GM12878 (cell line): Measurements from ENCODE around the gene IFNE. TPM values are rescaled to one million over a fixed set of nuclear protein-coding genes. Genes with fewer than 3 reads are reported as not detected.

Experiments used
- ATAC-seq: fragments of 200-7000 bp; cut with Tn5 transposase; 3 replicates; pipeline ENCODE4 v1.9.1; 2020; ENCODE audit warnings: mild to moderate bottlenecking, moderate library complexity
- BruUV-seq: library from RNA; stranded (reverse); fragments of 400-500 nt; replicated peaks from 2 replicates; lab custom pipeline; 2021; lab: Mats Ljungman, UMichigan
- CTCF ChIA-PET: fragments of 300-600 bp; sonication (Branson Sonifier 250); formaldehyde crosslinking; extraction: SDS; loops from one replicate; lab custom pipeline; 2021; ENCODE audit warnings: inconsistent platforms; lab: Yijun Ruan, JAX
- POLR2A ChIA-PET: fragments of 350-600 bp; formaldehyde crosslinking; extraction: SDS; loops from one replicate; lab custom pipeline; 2021; ENCODE audit warnings: inconsistent platforms; lab: Charles Lee
- RAD21 ChIA-PET: fragments of 300-600 bp; sonication (Branson Sonifier 250); formaldehyde crosslinking; loops from one replicate; lab custom pipeline; 2023; ENCODE audit warnings: antibody characterized with exemption; ENCODE audit not compliant: unreplicated experiment; lab: Charles Lee
- SMC1A ChIA-PET: fragments of 300-600 bp; sonication (Branson Sonifier 250); formaldehyde crosslinking; loops from one replicate; lab custom pipeline; 2023; ENCODE audit not compliant: unreplicated experiment, uncharacterized antibody; lab: Charles Lee
- DNase-seq: peaks from one replicate; pipeline ENCODE4 v3.0.0-alpha.2; 2011; ENCODE audit warnings: low read depth, low spot score
- FAIRE-seq: peaks from 3 replicates; lab custom pipeline; 2011; peaks lifted over from hg19 to GRCh38; lab: Jason Lieb, UNC
- H2AFZ ChIP-seq: 2 replicates; pipeline ENCODE4 v1.6.0; 2011; ENCODE audit warnings: low read depth, low read length, control low read depth; ENCODE audit not compliant: control insufficient read depth
- H3K27ac ChIP-seq: 2 replicates; pipeline ENCODE4 v1.5.1; 2011; ENCODE audit warnings: control low read depth; ENCODE audit not compliant: control insufficient read depth, insufficient read depth
- H3K27me3 ChIP-seq, 2 experiments: replicated peaks in 1 of 2; 2 replicates each; pipeline versions ENCODE4 v1.6.0 to v1.6.1; 2011; ENCODE audit warnings: low read length in 1 of 2; ENCODE audit not compliant: control insufficient read depth in 2 of 2, insufficient read depth in 2 of 2
- H3K36me3 ChIP-seq, 2 experiments: 2 replicates each; pipeline ENCODE4 v1.5.1; 2011; ENCODE audit warnings: low read length in 1 of 2; ENCODE audit not compliant: control insufficient read depth in 2 of 2, insufficient read depth in 2 of 2
- H3K4me1 ChIP-seq: 2 replicates; pipeline ENCODE4 v1.6.1; 2011; ENCODE audit warnings: mild to moderate bottlenecking, low read length, moderate library complexity, mixed read lengths; ENCODE audit not compliant: control insufficient read depth, insufficient read depth
- H3K4me2 ChIP-seq: 2 replicates; pipeline ENCODE4 v1.6.0; 2011; ENCODE audit warnings: control low read depth; ENCODE audit not compliant: control insufficient read depth, insufficient read depth
- H3K4me3 ChIP-seq: fragments of 200-600 bp; sonication (generic); 2 replicates; pipeline ENCODE4 v1.5.1; 2016
- H3K79me2 ChIP-seq: 2 replicates; pipeline ENCODE4 v1.6.0; 2011; ENCODE audit warnings: low read length; ENCODE audit not compliant: control insufficient read depth, insufficient read depth
- H3K9ac ChIP-seq: 2 replicates; pipeline ENCODE4 v1.8.0; 2011; ENCODE audit warnings: low read length, control low read depth, mixed read lengths; ENCODE audit not compliant: control insufficient read depth, insufficient read depth
- H3K9me3 ChIP-seq: replicated peaks from 3 replicates; pipeline ENCODE4 v1.5.1; 2011; ENCODE audit warnings: mild to moderate bottlenecking, low read length; ENCODE audit not compliant: control insufficient read depth, insufficient read depth
- H4K20me1 ChIP-seq: 2 replicates; pipeline ENCODE4 v1.6.0; 2011; ENCODE audit not compliant: control insufficient read depth, insufficient read depth
- CHD1 ChIP-seq: IDR thresholded peaks from 2 replicates; pipeline ENCODE4 v1.6.1; 2012; ENCODE audit warnings: low read depth, low read length, improper control_type of control experiment
- DPF2 ChIP-seq: fragments of 450-650 bp; IDR thresholded peaks from 2 replicates; pipeline ENCODE4 v1.6.1; 2017; ENCODE audit warnings: mild to moderate bottlenecking
- EED ChIP-seq: sonication (generic); IDR thresholded peaks from 2 replicates; pipeline ENCODE4 v1.6.1; 2016; ENCODE audit warnings: antibody characterized with exemption, low read depth
- FOXM1 ChIP-seq: IDR thresholded peaks from 2 replicates; pipeline ENCODE4 v1.6.1; 2012; ENCODE audit warnings: low read depth, mild to moderate bottlenecking, inconsistent platforms, low read length, moderate library complexity
- HDAC6 ChIP-seq: fragments of 200-600 bp; sonication (generic); IDR thresholded peaks from one replicate; pipeline ENCODE4 v1.8.0; 2017; ENCODE audit warnings: antibody characterized with exemption; ENCODE audit not compliant: unreplicated experiment
- NRF1 ChIP-seq: conservative IDR thresholded peaks from 2 replicates; pipeline ENCODE4 v1.6.1; 2011; ENCODE audit warnings: mild to moderate bottlenecking, low read depth, low read length, improper control_type of control experiment
- PAX5 ChIP-seq: IDR thresholded peaks from 2 replicates; pipeline ENCODE4 v1.6.1; 2011; ENCODE audit warnings: low read depth, low read length, borderline replicate concordance
- PAX8 ChIP-seq: fragments of 450-650 bp; IDR thresholded peaks from 2 replicates; pipeline ENCODE4 v1.6.1; 2017; ENCODE audit warnings: mild to moderate bottlenecking, moderate library complexity
- RELB ChIP-seq: fragments of 450-650 bp; IDR thresholded peaks from 2 replicates; pipeline ENCODE4 v1.6.1; 2017; ENCODE audit warnings: low read depth, mild to moderate bottlenecking, moderate library complexity
- SMARCA5 ChIP-seq: fragments of 450-650 bp; IDR thresholded peaks from 2 replicates; pipeline ENCODE4 v1.6.1; 2017; ENCODE audit warnings: mild to moderate bottlenecking
- SMC3 ChIP-seq: IDR thresholded peaks from 2 replicates; pipeline ENCODE4 v1.6.1; 2011; ENCODE audit warnings: low read length, improper control_type of control experiment, borderline replicate concordance
- SUZ12 ChIP-seq: fragments of 200-600 bp; sonication (generic); IDR thresholded peaks from one replicate; pipeline ENCODE4 v1.6.1; 2018; ENCODE audit warnings: antibody characterized with exemption, mild to moderate bottlenecking; ENCODE audit not compliant: unreplicated experiment
- TCF3 ChIP-seq: IDR thresholded peaks from 2 replicates; pipeline ENCODE4 v1.6.1; 2012; ENCODE audit warnings: low read depth, mild to moderate bottlenecking, low read length, borderline replicate concordance; ENCODE audit not compliant: insufficient read depth
- TCF7 ChIP-seq: IDR thresholded peaks from 2 replicates; pipeline ENCODE4 v1.6.1; 2014; ENCODE audit warnings: antibody characterized with exemption, borderline replicate concordance
- ZNF207 ChIP-seq: fragments of 450-650 bp; IDR thresholded peaks from 2 replicates; pipeline ENCODE4 v1.6.1; 2014; ENCODE audit warnings: antibody characterized with exemption, mild to moderate bottlenecking, borderline replicate concordance
- ZNF274 ChIP-seq: IDR thresholded peaks from one replicate; pipeline ENCODE4 v1.8.0; 2011; ENCODE audit not compliant: insufficient read length, insufficient read depth
- WGBS: methylation state at CpG from one replicate; pipeline ENCODE4 v1.1.6; 2016; ENCODE audit warnings: low lambda C conversion rate; ENCODE audit not compliant: insufficient replicate concordance, insufficient coverage; ENCODE audit errors: missing lambda C conversion rate; 5-methylcytosine and 5-hydroxymethylcytosine counted together
- in situ Hi-C: fragments of 300-500 bp; cut with MboI; formaldehyde crosslinking; loops from 9 replicates; pipeline ENCODE4 v1.14.3; 2018; ENCODE audit warnings: mixed read lengths
- intact Hi-C: fragments of 100-400 bp; cut with micrococcal nuclease; formaldehyde crosslinking; loops from one replicate; pipeline ENCODE4 v1.14.2; 2022; ENCODE audit not compliant: unreplicated experiment
- polyA plus RNA-seq, 11 experiments: library from polyadenylated mRNA; depleted of rRNA in 4 of 11; unstranded in 6 of 11; stranded (reverse) in 5 of 11; fragments of >200 nt; fragmentation: Nextera tagmentation in 4 of 11; fragmentation: Illumina TruSeq in 1 of 11; extraction: Ambion mirVana in 4 of 11; extraction: Trizol in 1 of 11; gene quantifications; 1 replicate in 1 of 11; 2 replicates in 10 of 11; pipeline versions ENCODE4 v1.2.1 to v1.2.3, GENCODE V29; 2011 to 2016; ENCODE audit warnings: inconsistent platforms in 2 of 11, missing spikeins in 2 of 11, low read depth in 1 of 11
- total RNA-seq, 4 experiments: library from RNA; depleted of rRNA in 3 of 4; stranded (reverse); fragments of >200 nt in 3 of 4; fragmentation: Illumina TruSeq in 1 of 4; extraction: Trizol in 1 of 4; gene quantifications; 2 replicates each; pipeline versions ENCODE4 v1.2.1 to v1.2.3, GENCODE V29; 2013 to 2021
- TF ChIP-seq, protein P1 (sequence below): IDR thresholded peaks from 2 replicates; pipeline ENCODE4 v1.6.1; 2012; ENCODE audit warnings: mild to moderate bottlenecking, low read depth, low read length

Gene IFNE
- total and polyA plus RNA-seq, 10 of the 15 experiments (the other 5 are each of a cell fraction or from before 2014, with no cell fraction given), result not detected

GRCh38 chr9:21473236-21473635 is 8.9 kb downstream of the IFNE start:
- SMC1A ChIA-PET, result interaction anchor here (0.8 to 1.9 kb wide), 2 partner anchors 12 to 77 kb away, joined by 4 to 5 read pairs; no protein-coding TSS in a partner anchor
- no peaks in the 10 kb centered on the region for H3K36me3 ChIP-seq
- ATAC-seq, result 0 out of 3 replicates have a peak, but pooled peaks have one; percentile 24
- DNase-seq, result no peak
- H3K27ac ChIP-seq, result no peak overlapping the region
- H4K20me1 ChIP-seq, result no peaks in the 10 kb centered on the region
- H3K4me2 ChIP-seq, result no peak overlapping the region
- no peak for FAIRE-seq
- no peak overlapping the region for H3K4me3 ChIP-seq
- RAD21 ChIA-PET, result no interaction called here
- POLR2A ChIA-PET, result no interaction called here
- TF ChIP-seq EED (no peak), HDAC6 (no peak), TCF7 (no peak), RELB (no peak), SMC3 (no peak), SUZ12 (no peak), DPF2 (no peak), ZNF274 (no peak), NRF1 (no peak), PAX5 (no peak), FOXM1 (no peak), TCF3 (no peak), CHD1 (no peak), ZNF207 (no peak), PAX8 (no peak), SMARCA5 (no peak)
- TF ChIP-seq, protein P1, sequence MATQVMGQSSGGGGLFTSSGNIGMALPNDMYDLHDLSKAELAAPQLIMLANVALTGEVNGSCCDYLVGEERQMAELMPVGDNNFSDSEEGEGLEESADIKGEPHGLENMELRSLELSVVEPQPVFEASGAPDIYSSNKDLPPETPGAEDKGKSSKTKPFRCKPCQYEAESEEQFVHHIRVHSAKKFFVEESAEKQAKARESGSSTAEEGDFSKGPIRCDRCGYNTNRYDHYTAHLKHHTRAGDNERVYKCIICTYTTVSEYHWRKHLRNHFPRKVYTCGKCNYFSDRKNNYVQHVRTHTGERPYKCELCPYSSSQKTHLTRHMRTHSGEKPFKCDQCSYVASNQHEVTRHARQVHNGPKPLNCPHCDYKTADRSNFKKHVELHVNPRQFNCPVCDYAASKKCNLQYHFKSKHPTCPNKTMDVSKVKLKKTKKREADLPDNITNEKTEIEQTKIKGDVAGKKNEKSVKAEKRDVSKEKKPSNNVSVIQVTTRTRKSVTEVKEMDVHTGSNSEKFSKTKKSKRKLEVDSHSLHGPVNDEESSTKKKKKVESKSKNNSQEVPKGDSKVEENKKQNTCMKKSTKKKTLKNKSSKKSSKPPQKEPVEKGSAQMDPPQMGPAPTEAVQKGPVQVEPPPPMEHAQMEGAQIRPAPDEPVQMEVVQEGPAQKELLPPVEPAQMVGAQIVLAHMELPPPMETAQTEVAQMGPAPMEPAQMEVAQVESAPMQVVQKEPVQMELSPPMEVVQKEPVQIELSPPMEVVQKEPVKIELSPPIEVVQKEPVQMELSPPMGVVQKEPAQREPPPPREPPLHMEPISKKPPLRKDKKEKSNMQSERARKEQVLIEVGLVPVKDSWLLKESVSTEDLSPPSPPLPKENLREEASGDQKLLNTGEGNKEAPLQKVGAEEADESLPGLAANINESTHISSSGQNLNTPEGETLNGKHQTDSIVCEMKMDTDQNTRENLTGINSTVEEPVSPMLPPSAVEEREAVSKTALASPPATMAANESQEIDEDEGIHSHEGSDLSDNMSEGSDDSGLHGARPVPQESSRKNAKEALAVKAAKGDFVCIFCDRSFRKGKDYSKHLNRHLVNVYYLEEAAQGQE, result no peak
- H3K27me3 ChIP-seq, result peaks cover 0 to 3% of the 10 kb centered on the region in 2 experiments; a peak in 1 of 4 replicates
- no peak overlapping the region for H2AFZ ChIP-seq
- no TSS peak for BruUV-seq
- in situ Hi-C loops, result no loop called here
- 18% methylated on average over 3 of the region's 3 CpGs for WGBS
- CTCF ChIA-PET, result interaction anchor here (0.6 to 0.7 kb wide), 2 partner anchors 7 to 129 kb away, joined by 3 read pairs; no protein-coding TSS in a partner anchor
- no peaks in the 10 kb centered on the region for H3K79me2 ChIP-seq
- intact Hi-C loops, result no loop called here
- H3K9me3 ChIP-seq, result no peaks in the 10 kb centered on the region; the same call in 2 of the 3 replicates
- no peaks in the 10 kb centered on the region for H3K4me1 ChIP-seq
- no peak overlapping the region for H3K9ac ChIP-seq
